Loucy (cell line): ENCODE data around the gene RTCB.

ENCODE experiments used
- H2AFZ ChIP-seq: fragments of 200-600 bp; sonication (generic); 2 replicates; pipeline ENCODE4 v1.6.0; 2016; ENCODE audit warnings: antibody characterized with exemption, mild to moderate bottlenecking, low read length, moderate library complexity
- H3F3A ChIP-seq: fragments of 200-600 bp; 2 replicates; pipeline ENCODE4 v1.6.0; 2016; ENCODE audit warnings: antibody characterized with exemption, low read depth, mild to moderate bottlenecking
- H3K27me3 ChIP-seq: fragments of 200-600 bp; sonication (generic); 2 replicates; pipeline ENCODE4 v1.6.1; 2014; ENCODE audit warnings: low read length, mild to moderate bottlenecking; ENCODE audit not compliant: insufficient read depth, poor library complexity, severe bottlenecking
- H3K36me3 ChIP-seq: fragments of 200-600 bp; sonication (generic); 2 replicates; pipeline ENCODE4 v1.6.1; 2016; ENCODE audit warnings: low read length; ENCODE audit not compliant: insufficient read depth
- H3K4me1 ChIP-seq: fragments of 200-600 bp; sonication (generic); 2 replicates; pipeline ENCODE4 v1.5.1; 2014; ENCODE audit warnings: low read length, mild to moderate bottlenecking; ENCODE audit not compliant: insufficient read depth, poor library complexity, severe bottlenecking
- H3K4me2 ChIP-seq: fragments of 200-600 bp; sonication (generic); 2 replicates; pipeline ENCODE4 v1.6.0; 2014; ENCODE audit warnings: antibody characterized with exemption, low read length, low read depth, mild to moderate bottlenecking; ENCODE audit not compliant: poor library complexity, severe bottlenecking
- H3K4me3 ChIP-seq: fragments of 200-600 bp; sonication (generic); 2 replicates; pipeline ENCODE4 v1.5.1; 2014; ENCODE audit warnings: low read length, mild to moderate bottlenecking, mixed read lengths; ENCODE audit not compliant: poor library complexity, severe bottlenecking
- H3K79me2 ChIP-seq: fragments of 200-600 bp; sonication (generic); 2 replicates; pipeline ENCODE4 v1.6.1; 2014; ENCODE audit warnings: low read length; ENCODE audit not compliant: insufficient read depth
- H3K9ac ChIP-seq: fragments of 200-600 bp; sonication (generic); 2 replicates; pipeline ENCODE4 v1.6.0; 2014; ENCODE audit warnings: mild to moderate bottlenecking, low read depth, low read length, moderate library complexity; ENCODE audit not compliant: poor library complexity, severe bottlenecking
- H3K9me2 ChIP-seq: fragments of 200-600 bp; sonication (generic); replicated peaks from 2 replicates; pipeline ENCODE4 v1.6.1; 2016; ENCODE audit warnings: low read depth, low read length, mixed read lengths
- H3K9me3 ChIP-seq: fragments of 200-600 bp; sonication (generic); 2 replicates; pipeline ENCODE4 v1.6.1; 2014; ENCODE audit warnings: mild to moderate bottlenecking, antibody characterized with exemption, low read length, low read depth; ENCODE audit not compliant: insufficient read depth
- H4K20me1 ChIP-seq: fragments of 200-600 bp; sonication (generic); 2 replicates; pipeline ENCODE4 v1.6.0; 2014; ENCODE audit warnings: antibody characterized with exemption, low read length, mild to moderate bottlenecking; ENCODE audit not compliant: insufficient read depth, poor library complexity, severe bottlenecking
- CTCF ChIP-seq: fragments of 200-600 bp; sonication (generic); conservative IDR thresholded peaks from 2 replicates; pipeline ENCODE4 v1.5.1; 2014; ENCODE audit warnings: mild to moderate bottlenecking, antibody characterized with exemption, low read length
- EZH2phosphoT487 ChIP-seq: fragments of 200-600 bp; IDR thresholded peaks from 2 replicates; pipeline ENCODE4 v1.6.1; 2018; ENCODE audit warnings: antibody characterized with exemption, mild to moderate bottlenecking, moderate library complexity, borderline replicate concordance

RTCB gene

DNA sequence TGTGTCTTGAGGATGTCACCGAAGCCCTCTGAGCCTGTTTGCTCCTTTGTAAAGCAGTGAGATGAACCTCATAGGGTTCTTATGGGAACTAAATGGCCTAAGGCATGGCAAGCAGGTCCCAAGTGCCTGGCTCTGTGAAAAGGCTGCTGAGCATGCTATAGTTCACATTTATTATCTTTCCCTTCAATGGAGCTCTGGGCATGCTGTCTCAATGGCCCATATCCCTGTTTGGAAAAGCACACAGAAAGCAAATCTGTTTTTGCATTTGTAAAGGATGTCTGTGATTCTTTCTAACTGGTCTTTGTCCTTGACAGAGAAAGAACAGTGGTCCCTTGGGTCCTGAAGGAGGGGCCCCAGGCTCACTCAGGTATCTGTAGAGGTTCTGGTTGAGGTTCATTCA, 26.4 kb downstream of the RTCB start:
- H3K4me2 ChIP-seq = no peak overlapping the region
- H3K27me3 ChIP-seq = no peaks in the 10 kb centered on the region
- TF ChIP-seq CTCF (no peak), EZH2phosphoT487 (no peak)
- no peak overlapping the region for H3K9ac ChIP-seq
- H3K4me1 ChIP-seq = no peaks in the 10 kb centered on the region
- no peaks in the 10 kb centered on the region for H3F3A ChIP-seq
- H2AFZ ChIP-seq = no peak overlapping the region
- H3K4me3 ChIP-seq = no peak overlapping the region
- no peaks in the 10 kb centered on the region for H4K20me1 ChIP-seq
- peaks cover 36% of the 10 kb centered on the region; the same call in 1 of the 2 replicates for H3K36me3 ChIP-seq
- no peaks in the 10 kb centered on the region for H3K79me2 ChIP-seq
- H3K9me2 ChIP-seq = no peaks in the 10 kb centered on the region
- H3K9me3 ChIP-seq = no peaks in the 10 kb centered on the region

DNA sequence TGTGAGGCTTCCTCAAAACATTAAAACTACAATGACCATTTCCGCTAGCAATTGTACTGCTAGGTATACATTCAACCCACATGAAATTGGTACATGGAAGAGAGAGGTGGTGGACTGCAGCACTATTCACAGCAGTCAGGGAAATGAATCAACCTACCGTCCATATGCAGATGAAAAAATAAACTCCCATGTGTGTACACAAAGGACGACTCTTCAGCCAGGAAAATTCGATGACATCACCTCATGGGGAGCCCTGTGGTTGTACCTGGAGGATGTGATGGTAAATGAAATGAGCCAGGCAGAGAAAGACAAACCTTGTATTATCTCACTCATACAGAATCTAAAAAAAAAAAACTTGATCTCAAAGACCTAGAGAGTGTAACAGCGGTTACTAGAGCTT, 31.1 kb downstream of the RTCB start:
- H4K20me1 ChIP-seq = no peaks in the 10 kb centered on the region
- TF ChIP-seq CTCF = no peak
- TF ChIP-seq EZH2phosphoT487 = no peak
- peaks cover 8% of the 10 kb centered on the region; the same call in 1 of the 2 replicates for H3K36me3 ChIP-seq
- no peak overlapping the region for H3K9ac ChIP-seq
- no peaks in the 10 kb centered on the region for H3K4me1 ChIP-seq
- no peaks in the 10 kb centered on the region for H3F3A ChIP-seq
- no peaks in the 10 kb centered on the region for H3K27me3 ChIP-seq
- H3K9me3 ChIP-seq = no peaks in the 10 kb centered on the region
- H3K9me2 ChIP-seq = no peaks in the 10 kb centered on the region
- no peaks in the 10 kb centered on the region for H3K79me2 ChIP-seq
- no peak overlapping the region for H3K4me3 ChIP-seq
- no peak overlapping the region for H3K4me2 ChIP-seq
- no peak overlapping the region for H2AFZ ChIP-seq

DNA sequence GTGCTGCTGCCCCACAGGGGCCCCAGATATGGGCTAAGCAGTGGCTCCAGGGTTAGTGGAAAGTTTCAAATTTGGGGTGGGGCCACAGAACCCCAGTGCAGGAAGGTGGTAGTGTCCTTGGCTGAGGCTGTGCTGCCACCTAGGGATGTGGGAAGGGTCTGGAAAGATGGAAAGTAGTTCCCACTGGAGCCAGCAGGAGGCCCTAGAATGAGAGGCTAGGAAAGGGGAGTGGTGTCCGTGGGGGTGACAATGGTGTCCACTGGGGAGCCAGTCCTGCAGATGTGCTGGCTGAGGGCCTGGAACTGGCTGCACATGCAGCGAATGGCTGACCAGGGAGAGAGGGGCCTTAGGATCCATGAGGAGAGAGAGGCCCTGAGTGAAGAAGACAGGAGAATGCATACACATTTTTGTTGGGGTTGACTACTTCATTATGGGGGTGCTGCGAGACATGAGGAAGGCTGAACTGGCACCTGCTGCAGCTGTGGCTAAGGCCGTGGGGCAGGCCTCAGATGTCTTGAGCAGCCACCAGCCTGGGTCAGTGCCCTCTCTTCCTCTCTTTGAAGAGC, 33.3 kb downstream of the RTCB start:
- H3K9ac ChIP-seq = no peak overlapping the region
- H3K9me2 ChIP-seq = no peaks in the 10 kb centered on the region
- H2AFZ ChIP-seq = no peak overlapping the region
- no peaks in the 10 kb centered on the region for H3F3A ChIP-seq
- H3K4me2 ChIP-seq = no peak overlapping the region
- no peaks in the 10 kb centered on the region for H4K20me1 ChIP-seq
- H3K79me2 ChIP-seq = no peaks in the 10 kb centered on the region
- H3K27me3 ChIP-seq = no peaks in the 10 kb centered on the region
- TF ChIP-seq CTCF (peak; percentile 75), EZH2phosphoT487 (no peak)
- H3K36me3 ChIP-seq = no peaks in the 10 kb centered on the region
- no peaks in the 10 kb centered on the region for H3K9me3 ChIP-seq
- H3K4me1 ChIP-seq = no peaks in the 10 kb centered on the region
- no peak overlapping the region for H3K4me3 ChIP-seq
